CD4-positive, alpha-beta T cell treated with Interleukin-2 at 100 ng/mL for 4 hours (primary cell): Measurements from ENCODE around the gene TMED6.

Experiments used
- DNase-seq: peaks from one replicate; pipeline ENCODE4 v3.0.0-alpha.2; 2020; ENCODE audit warnings: low spot score

The TMED6 gene

DNA sequence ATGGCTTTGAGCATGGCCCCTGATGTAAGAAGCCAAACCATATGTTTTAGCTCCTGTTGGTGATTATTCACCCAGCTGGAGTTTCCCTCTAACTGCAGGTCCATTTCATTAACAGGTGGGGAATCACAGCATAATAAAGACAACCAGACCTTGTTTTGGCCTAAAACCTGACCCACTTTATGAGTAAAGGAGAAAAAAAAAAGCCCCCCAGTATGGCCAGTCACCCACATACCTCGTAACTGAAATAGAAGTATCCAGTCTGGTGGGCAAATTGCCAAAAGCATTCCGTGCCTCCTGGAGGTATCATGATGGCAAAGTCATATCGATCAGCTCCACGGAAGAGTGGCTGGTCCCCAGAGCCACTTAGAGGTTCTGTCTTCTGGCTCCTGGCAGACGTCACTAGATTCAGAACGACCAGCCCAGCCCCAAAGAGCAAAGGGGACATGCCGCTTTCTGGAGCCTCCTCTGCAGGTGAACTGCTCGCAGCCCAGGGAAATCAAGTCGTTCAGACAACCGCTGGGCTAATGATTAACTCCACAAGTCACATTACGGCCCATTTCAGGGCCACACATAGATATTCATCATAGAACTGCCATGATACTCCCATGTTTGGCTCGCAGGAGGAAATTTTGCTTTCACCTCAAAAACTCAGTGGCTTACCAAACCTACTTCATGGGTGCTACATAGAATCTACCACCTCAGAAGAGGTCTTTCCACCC is at the start of gene TMED6:
Gene TMED6 (minus strand): TSS at position 478 of the 719 bp plus-strand sequence. CDS start 33 bp downstream, at position 445.
- no peak for DNase-seq

DNA sequence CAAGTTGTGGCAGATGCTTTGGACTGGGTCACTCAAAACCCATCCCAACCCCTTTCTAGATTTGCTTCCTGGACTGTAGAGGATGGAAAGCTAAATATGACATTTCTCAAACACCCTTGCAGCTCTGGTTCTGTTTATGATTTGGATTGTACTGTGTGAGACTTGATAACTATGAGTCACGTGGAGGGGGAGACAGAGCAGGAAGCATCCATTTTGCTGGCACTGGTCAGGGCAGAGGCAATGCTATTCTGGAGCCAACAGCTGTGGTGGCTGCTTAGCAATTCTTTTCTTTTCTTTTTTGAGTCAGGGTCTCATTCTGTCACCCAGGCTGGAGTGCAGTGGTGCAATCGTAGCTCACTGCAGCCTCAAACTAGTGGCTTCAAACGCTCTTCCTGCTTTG is 47.8 kb upstream of the TMED6 start:
- no peak for DNase-seq

- DNase-seq: no peak
These were observed 46.4 kb upstream of the TMED6 start for GRCh38 chr16:69397821-69398521.

- DNase-seq: peak; percentile 79
These were observed 44.8 kb upstream of the TMED6 start for GRCh38 chr16:69396187-69397061.

GRCh38 chr16:69395859-69396186 is 44.2 kb upstream of the TMED6 start:
- DNase-seq: no peak

DNA sequence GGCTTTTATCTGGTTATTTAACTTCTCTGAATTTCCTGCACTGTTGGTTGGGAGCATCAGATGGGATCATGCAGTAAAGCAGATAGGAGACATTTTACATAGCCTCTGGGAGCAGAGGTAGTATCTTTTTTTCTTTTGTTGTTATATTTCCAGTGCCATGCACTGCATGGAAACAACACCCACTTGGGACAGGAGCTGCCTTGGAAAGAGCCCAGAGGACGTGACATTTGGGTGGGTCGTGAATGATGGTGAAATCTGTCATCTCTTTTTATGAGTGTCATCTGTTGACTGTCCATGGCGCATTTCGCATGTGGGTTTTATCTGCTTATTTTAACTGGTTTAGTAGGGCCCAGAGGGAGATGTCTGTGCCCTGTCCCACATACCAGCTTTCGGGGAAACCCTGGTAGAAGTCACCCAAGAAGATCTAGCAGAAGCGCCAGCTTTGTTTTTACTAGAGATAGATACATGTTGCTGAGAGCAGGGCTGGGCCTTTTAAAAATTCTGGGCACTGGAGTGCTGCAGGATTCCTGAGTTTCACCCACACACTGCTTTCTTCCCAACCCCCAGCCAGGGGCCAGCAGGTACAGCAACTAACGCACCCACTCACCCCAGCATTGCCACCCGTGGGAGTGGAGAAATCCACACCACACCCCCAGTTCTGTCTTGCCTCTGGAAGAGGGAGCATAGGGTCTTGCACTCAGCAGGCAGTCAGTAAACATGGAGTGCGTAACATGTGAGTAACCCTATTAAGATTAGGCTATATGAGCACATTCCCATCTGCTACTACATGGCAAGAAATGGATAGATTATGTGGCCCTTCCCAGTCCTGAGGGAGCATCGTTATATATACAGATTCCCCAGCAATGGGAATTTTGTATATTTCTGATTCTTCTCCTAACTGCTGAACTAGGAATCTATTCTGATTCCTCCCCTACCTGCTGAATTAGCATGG is 42.6 kb upstream of the TMED6 start:
- DNase-seq: no peak

- DNase-seq: no peak
These were observed 35.0 kb upstream of the TMED6 start for GRCh38 chr16:69386596-69386995.

GRCh38 chr16:69384974-69385373 is 33.4 kb upstream of the TMED6 start:
- DNase-seq: no peak

- DNase-seq: no peak
These were observed 30.8 kb upstream of the TMED6 start for GRCh38 chr16:69382421-69382820.

DNA sequence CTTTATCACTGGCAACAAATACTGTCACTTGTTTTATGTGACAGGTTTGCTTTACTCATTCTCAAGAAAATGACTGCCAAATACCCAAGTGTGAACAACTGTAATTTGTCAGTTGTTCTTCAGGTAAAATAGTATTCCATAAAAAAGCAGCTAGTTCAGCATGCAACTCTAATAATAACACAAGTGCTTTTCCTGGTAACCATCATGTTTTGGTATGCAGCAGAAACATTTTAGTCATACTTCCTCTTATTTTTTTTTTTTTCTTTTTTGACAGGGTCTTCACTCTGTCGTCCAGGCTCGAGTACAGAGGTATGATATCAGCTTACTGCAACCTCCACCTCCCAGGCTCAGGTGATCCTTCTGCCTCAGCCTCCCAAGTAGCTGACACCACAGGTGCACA is 29.6 kb upstream of the TMED6 start:
- DNase-seq: no peak

- DNase-seq: peak; percentile 21
These were observed 27.2 kb upstream of the TMED6 start for GRCh38 chr16:69378760-69379159.

DNA sequence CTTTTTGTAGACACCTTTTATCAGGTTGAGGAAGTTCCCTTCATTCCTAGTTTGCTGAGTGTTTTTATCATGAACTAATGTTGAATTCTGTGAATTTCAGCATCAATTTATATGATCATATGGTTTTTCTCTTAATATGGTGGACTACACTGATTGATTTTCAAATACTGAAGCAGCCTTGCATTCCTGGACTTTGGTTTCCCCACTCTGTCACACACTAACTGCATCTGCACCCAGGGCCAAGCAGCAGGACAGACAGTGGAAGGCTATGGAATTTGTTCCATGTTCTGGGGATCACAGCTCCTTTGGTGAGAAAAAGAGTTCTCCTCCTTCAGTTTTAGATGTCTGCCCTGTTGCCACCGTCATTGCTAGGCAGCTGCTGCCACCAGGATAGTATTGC is 26.4 kb upstream of the TMED6 start:
- no peak for DNase-seq

DNA sequence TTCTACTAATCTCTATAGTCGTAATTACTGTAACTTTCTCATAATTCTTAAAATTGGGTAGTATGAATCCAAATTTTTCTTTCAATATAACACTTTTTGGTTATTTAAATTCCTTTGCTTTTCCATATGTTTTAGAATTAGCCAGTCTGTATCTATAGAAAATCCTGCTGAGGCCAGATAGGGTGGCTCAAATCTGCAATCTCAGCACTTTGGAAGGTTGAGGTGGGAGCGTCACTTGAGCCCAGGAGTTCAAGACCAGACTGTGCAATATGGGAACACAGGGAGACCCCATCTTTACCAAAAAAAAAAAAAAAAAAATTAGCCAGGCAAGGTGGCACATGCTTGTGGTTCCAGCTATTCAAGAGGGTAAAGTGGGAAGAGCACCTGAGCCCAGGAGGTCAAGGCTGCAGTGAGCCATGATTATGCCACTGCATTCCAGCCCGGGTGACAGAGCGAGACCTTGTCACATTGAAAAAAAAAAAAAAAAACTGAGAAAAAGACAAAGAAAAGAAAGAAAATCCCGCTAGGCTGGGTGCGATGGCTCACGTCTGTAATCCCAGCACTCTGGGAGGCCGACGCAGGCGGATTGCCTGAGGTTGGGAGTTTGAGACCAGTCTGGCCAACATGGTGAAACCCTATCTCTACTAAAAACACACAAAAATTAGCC is 24.9 kb upstream of the TMED6 start:
- no peak for DNase-seq

DNA sequence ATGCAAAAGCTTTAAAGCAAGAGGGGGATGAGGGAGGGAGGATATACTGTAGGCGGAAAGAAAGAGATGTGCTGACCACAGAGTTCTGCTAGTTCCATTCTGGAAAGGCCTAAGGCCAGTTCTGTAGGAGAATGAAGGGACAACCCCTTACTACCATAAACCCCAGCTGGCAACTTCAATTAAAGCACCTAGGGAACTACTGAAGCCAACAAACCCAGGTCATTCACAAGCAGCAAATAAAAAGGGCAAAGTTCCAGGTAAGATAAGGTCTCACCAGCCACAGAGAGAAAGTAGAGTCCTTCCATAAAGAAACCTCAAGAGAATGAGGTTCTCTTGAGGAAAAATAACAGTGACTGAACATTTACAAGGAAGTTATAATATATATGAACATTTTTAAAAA is 21.4 kb upstream of the TMED6 start:
- no peak for DNase-seq

- DNase-seq: no peak
These were observed 20.0 kb upstream of the TMED6 start for GRCh38 chr16:69371564-69371963.

DNA sequence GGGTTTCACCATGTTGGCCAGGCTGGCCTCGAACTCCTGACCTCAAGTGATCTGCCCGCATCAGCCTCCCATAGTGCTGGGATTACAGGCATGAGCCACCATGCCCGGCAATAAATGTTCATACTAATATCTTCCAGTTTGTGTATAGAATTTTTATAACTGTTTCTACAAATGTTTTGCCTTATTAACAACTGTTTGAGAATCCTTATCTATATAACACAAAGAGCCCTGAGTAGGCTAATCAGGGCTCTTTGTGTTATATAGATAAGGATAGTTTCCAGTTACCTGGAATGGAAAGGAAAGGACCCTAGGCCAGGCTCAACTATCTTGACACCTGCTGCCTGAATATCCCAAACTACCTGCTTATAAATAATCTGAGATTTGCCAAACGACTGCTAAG is 17.3 kb upstream of the TMED6 start:
- no peak for DNase-seq

- DNase-seq: no peak
These were observed 16.4 kb upstream of the TMED6 start for GRCh38 chr16:69367980-69368379.

DNA sequence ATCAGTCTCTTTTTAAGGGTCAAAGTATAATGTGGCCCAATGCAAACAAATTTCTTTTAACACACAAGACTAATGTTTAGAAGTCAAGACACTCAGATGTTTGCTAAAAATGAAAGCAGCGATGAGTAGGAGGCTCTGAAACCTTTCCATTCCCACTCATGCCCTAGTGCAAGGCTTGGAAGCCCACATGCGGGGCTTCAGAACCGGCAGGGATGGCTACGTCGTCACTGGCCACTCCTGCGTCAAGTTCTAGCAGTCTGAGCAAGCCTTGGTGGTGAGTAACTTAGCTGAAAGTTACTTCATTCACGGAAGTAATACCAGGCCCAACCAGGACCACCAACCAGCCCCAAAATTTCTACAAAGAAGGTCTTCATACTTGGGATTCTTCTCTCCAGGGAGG is 14.8 kb upstream of the TMED6 start:
- no peak for DNase-seq

GRCh38 chr16:69365901-69366300 is 14.3 kb upstream of the TMED6 start:
- no peak for DNase-seq

DNA sequence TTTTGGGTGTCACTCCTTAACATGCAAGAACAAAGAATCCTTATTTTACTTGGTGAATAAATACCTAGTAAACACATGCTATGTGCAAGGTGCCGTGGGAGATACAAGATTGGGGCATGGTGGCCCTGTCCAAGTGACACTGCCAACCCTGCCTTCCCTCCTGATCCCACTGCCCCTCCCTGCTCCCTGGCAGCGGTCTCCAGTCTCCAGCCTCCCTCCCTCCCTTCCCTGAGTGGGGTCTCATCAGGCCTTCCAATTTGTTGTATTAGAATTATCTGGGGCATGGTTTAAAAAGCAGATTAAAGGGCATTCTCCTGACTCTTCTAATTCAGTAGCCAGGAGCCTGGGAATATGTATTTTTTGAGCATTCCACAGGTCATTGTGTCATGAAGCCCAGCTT is 12.5 kb upstream of the TMED6 start:
- no peak for DNase-seq

DNA sequence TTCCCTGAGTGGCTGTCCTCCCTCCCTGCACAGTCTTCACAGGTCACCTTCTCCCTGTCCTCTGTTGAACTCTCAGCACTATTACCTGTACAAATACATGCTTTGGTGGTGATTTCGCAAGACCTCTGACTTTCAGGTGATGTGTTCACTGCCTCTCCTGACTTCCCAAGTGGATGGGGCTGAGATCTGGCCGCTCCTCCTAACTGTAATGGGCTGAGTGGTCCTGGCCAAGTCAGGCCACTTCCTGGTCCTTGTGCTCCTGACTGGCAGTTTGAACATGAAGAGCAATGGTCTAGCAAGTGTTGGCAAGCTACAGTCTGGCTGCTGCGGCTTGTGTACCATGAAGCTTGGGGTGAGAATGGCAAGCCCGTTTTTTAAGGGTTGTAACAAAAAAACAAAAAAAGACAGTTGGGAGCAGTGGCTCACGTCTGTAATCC is 11.7 kb upstream of the TMED6 start:
- no peak for DNase-seq
